Effector memory CD8-positive, alpha-beta T cell (primary cell): ENCODE measurements around the gene TLK2.

Experiments used
- ATAC-seq: fragments of 150-1000 bp; cut with Tn5 transposase; replicated peaks from 2 replicates; pipeline ENCODE4 v1.10.0; 2021; ENCODE audit warnings: mild to moderate bottlenecking, moderate library complexity
- DNase-seq, 3 experiments: peaks; one replicate each; pipeline ENCODE4 v3.0.0; 2021
- H3K27ac Mint-ChIP-seq, 2 donors: one replicate each; pipeline ENCODE4 v1.8.0; 2022; ENCODE audit warnings: mild to moderate bottlenecking in 2 of 2, mixed read lengths in 2 of 2, moderate library complexity in 2 of 2
- H3K27me3 Mint-ChIP-seq, 2 donors: one replicate each; pipeline ENCODE4 v1.8.0; 2022; ENCODE audit warnings: mixed read lengths in 2 of 2
- H3K36me3 Mint-ChIP-seq: one replicate; pipeline ENCODE4 v1.8.0; 2022; ENCODE audit warnings: mild to moderate bottlenecking, moderate library complexity, mixed read lengths; ENCODE audit not compliant: insufficient read depth
- H3K4me1 Mint-ChIP-seq, 2 donors: one replicate each; pipeline ENCODE4 v1.8.0; 2022; ENCODE audit warnings: low read depth in 2 of 2, mixed read lengths in 2 of 2
- H3K4me3 Mint-ChIP-seq, 2 donors: one replicate each; pipeline ENCODE4 v1.8.0; 2022; ENCODE audit warnings: mild to moderate bottlenecking in 2 of 2, mixed read lengths in 2 of 2, moderate library complexity in 2 of 2
- H3K9me3 Mint-ChIP-seq, 2 donors: one replicate each; pipeline ENCODE4 v1.8.0; 2022; ENCODE audit warnings: mixed read lengths in 2 of 2

The TLK2 gene

DNA sequence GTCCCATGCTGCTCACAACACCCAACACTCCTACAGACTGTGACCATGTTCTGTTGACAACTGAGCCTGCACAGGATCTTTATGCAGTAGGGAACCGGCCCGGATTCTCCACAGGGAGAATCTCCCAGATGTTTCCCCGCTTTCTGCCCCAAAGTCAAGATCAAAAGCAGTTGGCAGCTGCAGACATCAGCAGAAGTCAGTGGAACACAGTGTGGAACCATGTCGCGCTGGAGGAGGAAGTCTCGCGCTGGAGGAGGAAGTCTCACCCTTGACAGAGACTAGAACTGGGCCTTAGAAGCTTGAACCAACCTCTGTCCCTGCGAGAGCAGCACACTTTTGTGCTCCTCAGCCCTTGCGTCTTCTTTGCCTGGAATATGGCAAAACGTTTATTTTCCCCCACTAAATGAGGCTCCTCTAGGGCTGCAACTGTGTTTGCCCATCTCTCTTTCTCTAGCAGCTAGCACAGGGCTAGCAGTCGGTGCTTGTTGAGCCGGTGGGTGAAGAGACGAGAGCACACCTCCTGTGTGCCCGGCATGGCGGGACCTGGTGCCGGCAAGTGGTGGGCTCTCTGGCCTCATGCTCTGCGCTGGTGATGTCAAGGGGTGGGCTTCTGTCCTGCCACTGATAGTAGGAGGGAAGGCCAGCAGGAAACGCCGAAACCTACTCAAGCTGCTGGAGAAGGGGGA lies 146.7 kb downstream of the TLK2 start:
- Mint-ChIP-seq H3K4me3 (no peak overlapping the region), H3K27ac (no peak overlapping the region), H3K36me3 (no peaks in the 10 kb centered on the region)

DNA sequence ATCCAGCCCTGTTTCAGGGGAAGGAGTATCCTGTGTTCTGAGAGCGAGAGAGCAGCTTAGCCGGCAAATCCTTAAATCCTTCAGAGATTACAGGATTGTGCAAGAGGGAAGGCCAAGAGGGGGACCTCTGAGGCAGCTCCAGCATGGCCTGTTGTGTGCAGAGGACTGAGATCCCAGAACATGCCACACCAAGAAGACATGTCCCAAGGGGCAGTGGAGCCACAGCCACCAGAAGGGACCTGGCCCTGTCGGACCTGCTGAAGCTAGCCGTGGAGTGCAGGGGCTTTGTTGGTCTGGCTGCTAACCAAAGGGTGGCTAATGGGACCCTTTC lies 147.2 kb downstream of the TLK2 start:
- H3K36me3 Mint-ChIP-seq: no peaks in the 10 kb centered on the region
- peak overlapping the region; percentile 5 to 91 for H3K4me3 Mint-ChIP-seq
- H3K27ac Mint-ChIP-seq: no peak overlapping the region
- ATAC-seq (no peak), DNase-seq (no peak)
- peaks cover 6 to 8% of the 10 kb centered on the region in 2 donors for H3K4me1 Mint-ChIP-seq
- H3K27me3 Mint-ChIP-seq: peaks cover 41 to 43% of the 10 kb centered on the region in 2 donors
- H3K9me3 Mint-ChIP-seq: no peaks in the 10 kb centered on the region

More for the DNA sequence above, 146.7 kb downstream of the TLK2 start:
- no peak for DNase-seq
- Mint-ChIP-seq H3K4me1 (peaks cover 6 to 8% of the 10 kb centered on the region in 2 donors), H3K9me3 (no peaks in the 10 kb centered on the region), H3K27me3 (peaks cover 36 to 38% of the 10 kb centered on the region in 2 donors)
- no peak for ATAC-seq

DNA sequence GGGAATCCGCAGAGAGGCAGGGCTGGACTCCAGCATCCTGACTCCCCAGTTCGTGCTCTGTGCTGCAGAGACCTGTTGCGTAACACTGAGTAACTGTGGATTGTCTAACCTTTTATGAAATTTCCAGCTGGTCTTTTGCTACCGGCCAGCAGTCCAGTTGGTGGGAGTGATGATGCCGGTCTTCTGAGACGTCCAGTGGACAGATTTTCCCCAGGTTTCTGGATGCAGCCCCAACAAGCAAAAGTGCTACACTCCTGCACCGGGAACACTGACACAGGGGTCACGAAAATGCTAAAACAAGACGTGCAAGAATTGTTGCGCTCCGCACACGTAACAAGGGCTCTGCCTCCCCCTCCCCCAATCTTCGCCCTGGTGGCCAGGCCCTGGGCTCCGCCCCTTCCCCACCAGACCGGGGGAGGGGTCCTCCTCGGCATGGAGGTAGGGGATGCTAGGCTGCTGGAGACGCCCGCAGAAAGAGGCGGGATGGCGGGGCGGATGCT lies 148.1 kb downstream of the TLK2 start:
- H3K9me3 Mint-ChIP-seq: no peaks in the 10 kb centered on the region
- H3K4me3 Mint-ChIP-seq: peak overlapping the region; percentile 41 to 91
- H3K36me3 Mint-ChIP-seq: no peaks in the 10 kb centered on the region
- DNase-seq (no peak), ATAC-seq (no peak)
- H3K4me1 Mint-ChIP-seq: peaks cover 6 to 8% of the 10 kb centered on the region in 2 donors
- H3K27ac Mint-ChIP-seq: peak overlapping the region; percentile 28 to 76
- peaks cover 44 to 48% of the 10 kb centered on the region in 2 donors for H3K27me3 Mint-ChIP-seq

DNA sequence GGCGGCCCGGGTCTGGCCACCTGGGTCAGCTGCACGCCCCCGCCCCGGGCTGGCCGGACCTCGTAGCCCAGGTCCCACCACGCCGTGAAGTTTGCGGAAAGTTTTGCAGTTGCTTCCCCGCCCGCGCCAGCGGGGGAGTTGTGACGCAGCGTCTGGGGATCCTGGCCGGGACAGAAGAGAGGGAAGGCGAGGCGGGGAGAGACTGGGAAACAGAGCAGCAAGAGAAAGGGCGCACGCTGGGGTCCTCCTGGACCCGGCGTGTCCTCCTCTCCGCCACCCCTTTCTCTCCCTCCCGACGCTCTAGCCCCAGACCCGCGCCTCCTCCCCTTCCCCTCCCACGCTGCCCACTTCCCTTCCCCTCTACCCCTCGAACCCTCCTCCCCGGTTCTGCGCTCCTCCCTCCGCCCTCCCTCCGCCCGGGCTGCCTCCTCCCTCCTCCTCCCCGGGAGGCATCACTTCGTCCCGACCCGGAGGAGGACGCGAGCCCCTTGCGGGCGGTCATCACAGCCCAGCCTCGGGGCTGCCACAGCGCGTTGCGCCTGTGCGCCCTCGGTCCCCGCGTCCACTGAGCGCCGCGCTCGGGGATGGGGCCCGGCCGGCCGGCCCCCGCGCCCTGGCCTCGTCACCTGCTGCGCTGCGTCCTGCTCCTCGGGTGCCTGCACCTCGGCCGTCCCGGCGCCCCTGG lies 148.7 kb downstream of the TLK2 start, which contains the start of gene MRC2:
Gene MRC2, plus strand, starts transcription at position 452 of the 685 bp plus-strand sequence. Its CDS starts 133 bp downstream, at position 585.
- Mint-ChIP-seq H3K36me3 (no peaks in the 10 kb centered on the region), H3K4me3 (peak within 1 kb of the TSS; percentile 81 to 91), H3K9me3 (no peaks in the 10 kb centered on the region), H3K4me1 (peaks cover 6 to 8% of the 10 kb centered on the region in 2 donors), H3K27me3 (peaks cover 48 to 53% of the 10 kb centered on the region in 2 donors), H3K27ac (peak within 1 kb of the TSS; percentile 28 to 76)
- DNase-seq (no peak), ATAC-seq (peak; percentile 33)

DNA sequence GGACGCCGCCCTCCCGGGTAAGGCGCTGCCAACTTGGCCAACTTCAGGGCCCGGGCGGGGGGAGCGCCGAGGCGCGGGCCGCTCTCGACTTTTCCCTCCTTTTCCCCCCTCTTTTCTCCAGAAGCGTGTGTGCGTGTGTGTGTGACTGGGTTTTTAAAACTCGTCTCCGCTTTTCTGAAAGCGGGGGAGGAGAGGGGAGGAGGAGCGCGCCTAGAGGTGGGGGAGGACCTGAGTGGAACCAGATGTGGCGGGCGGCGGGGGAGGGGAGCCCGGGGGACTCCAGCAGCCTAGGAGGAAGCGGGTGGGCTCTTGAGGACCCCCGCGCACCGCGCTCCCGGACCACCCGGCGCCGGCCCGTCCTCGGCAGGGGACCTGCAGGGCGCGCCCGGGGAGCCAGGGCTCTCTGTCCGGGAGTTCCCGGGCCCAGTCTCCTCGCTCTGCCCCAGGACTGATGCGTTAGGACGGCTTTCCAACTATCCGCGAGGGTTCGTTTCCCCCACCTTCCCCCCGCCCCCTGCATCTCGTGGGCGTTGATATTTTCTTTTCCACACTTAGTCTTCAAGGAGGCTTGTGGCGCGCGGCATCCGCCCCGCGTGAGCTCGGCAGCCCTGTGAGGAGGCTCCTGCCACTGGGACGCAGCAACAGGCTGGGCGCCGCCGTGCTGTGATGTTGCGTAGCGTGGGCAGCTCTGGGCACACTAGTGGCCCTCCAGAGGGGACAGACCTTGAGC lies 149.4 kb downstream of the TLK2 start:
- H3K27ac Mint-ChIP-seq: peak overlapping the region in 1 of 2 donors; percentile 76
- H3K4me1 Mint-ChIP-seq: peaks cover 6 to 8% of the 10 kb centered on the region in 2 donors
- H3K9me3 Mint-ChIP-seq: no peaks in the 10 kb centered on the region
- H3K36me3 Mint-ChIP-seq: no peaks in the 10 kb centered on the region
- peak; percentile 42 for ATAC-seq
- peaks cover 52 to 59% of the 10 kb centered on the region in 2 donors for H3K27me3 Mint-ChIP-seq
- H3K4me3 Mint-ChIP-seq: peak overlapping the region; percentile 81 to 91
- DNase-seq: no peak

DNA sequence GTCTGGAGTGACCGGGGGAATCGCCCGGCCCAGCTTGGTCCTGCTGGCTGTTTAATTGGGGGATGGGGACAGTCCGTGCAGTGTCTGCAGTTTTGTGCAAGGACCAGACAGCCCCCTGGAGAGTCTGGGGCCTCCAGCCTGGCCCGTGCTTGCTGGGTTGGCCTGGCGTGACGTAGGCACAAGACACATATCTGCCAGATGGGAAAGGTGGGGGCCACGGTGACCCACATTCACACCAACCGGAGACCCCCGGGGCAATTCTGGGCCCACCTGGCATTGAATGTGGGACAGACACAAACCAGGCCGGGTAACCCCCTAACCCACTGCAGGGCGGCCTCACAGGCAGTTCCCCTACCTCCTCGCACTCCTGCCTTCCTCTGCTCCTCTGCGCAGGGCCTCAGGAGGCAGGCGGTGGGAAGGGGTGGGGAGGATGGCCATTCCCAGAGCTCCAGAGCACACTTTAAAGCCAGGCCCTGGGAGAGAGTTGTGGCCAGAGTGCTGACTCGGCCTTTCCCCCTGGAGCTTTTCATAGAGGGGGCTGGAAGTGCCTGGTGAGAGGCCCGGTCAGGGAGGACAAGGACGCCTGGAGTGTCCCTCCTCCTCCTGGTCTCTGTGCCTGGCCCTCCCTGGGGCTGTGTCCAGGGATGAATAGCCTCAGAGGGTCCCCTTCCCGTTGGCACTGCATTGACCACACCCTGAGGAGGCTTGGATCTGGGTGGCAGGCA lies 150.4 kb downstream of the TLK2 start:
- Mint-ChIP-seq H3K36me3 (no peaks in the 10 kb centered on the region), H3K9me3 (no peaks in the 10 kb centered on the region), H3K27ac (peak overlapping the region in 1 of 2 donors; percentile 76), H3K4me3 (peak overlapping the region; percentile 81 to 91), H3K27me3 (peaks cover 52 to 59% of the 10 kb centered on the region in 2 donors), H3K4me1 (peaks cover 6 to 8% of the 10 kb centered on the region in 2 donors)
- DNase-seq (no peak), ATAC-seq (no peak)

DNA sequence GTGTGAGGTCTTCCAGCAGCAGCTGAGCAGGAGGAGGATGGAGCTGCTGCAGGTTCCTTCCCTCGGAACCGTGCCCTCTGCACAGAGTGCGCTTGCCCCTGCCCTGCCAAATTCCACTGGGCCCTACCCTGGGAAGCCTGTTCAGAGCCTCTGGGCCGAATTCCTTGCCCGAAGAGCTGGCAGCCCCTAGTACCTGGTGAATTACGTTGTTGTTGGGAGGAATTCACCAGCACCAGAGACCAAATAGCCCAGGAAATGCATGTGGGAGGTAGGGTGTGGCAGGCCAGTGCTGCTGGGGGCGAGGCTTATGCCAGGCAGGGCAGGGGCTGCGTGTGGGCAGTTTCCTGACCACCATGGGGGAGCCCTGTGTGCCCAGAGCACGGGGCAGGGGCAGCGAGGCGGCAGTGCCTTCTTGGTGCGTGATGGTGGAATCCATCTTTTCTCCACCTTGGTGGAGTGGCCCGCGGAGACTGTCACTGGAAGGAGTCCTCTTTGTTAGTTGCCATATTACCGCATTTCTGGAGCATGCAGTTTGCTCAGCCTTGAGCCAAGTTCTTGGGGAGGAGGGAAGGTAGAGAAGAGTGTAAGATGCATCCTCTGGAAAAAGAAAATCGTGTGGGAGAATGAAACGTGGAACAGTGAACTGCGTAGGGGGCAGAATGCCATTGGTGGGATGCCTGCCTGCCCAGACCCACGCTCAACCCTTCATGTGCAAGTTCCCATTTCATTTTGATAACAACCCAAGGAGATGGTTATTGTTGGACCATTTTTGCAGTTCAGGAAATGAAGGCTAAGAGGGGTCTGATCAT lies 151.1 kb downstream of the TLK2 start:
- Mint-ChIP-seq H3K9me3 (no peaks in the 10 kb centered on the region), H3K4me1 (peaks cover 6 to 8% of the 10 kb centered on the region in 2 donors), H3K4me3 (peak overlapping the region in 1 of 2 donors; percentile 10), H3K27ac (no peak overlapping the region), H3K27me3 (peaks cover 52 to 59% of the 10 kb centered on the region in 2 donors), H3K36me3 (no peaks in the 10 kb centered on the region)
- no peak for ATAC-seq
- DNase-seq: no peak

DNA sequence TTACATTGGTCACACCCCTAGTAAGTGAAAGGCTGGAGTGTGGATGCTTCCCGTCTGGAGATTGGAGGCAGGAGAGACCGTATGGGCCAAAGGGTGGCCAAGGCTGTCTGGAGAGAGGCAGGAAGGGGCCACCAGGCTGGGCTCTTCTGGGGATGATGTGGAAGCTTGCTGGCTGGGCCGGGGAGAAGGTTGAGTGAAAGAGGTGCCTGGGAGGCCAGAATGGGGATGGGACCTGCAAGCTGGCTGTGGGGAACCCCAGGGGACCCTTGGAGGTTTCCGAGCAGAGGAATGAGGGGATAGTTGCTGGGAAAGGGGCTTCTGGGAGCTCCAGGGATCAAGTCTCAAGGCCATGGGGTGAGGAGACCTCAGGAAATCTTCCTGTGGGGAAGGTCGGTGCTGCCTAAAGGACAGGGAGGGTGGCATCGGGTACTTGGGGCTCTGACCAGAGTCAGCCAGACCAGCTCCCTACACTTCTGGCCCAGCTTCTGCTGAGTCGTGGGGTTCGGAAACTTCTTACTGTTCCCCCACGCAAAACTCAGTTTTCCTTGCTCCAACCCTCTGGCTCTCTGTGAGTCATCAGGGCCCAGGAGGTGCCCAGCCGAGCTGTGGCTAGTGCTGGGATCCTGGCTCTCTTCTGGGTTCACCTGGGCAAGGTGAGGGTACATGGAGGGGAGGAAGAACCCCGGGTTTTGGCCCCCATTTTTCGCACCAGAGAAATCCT lies 151.9 kb downstream of the TLK2 start:
- H3K27me3 Mint-ChIP-seq: peaks cover 52 to 59% of the 10 kb centered on the region in 2 donors
- peaks cover 6 to 8% of the 10 kb centered on the region in 2 donors for H3K4me1 Mint-ChIP-seq
- H3K36me3 Mint-ChIP-seq: no peaks in the 10 kb centered on the region
- DNase-seq (no peak), ATAC-seq (no peak)
- no peaks in the 10 kb centered on the region for H3K9me3 Mint-ChIP-seq
- no peak overlapping the region for H3K4me3 Mint-ChIP-seq
- no peak overlapping the region for H3K27ac Mint-ChIP-seq

DNA sequence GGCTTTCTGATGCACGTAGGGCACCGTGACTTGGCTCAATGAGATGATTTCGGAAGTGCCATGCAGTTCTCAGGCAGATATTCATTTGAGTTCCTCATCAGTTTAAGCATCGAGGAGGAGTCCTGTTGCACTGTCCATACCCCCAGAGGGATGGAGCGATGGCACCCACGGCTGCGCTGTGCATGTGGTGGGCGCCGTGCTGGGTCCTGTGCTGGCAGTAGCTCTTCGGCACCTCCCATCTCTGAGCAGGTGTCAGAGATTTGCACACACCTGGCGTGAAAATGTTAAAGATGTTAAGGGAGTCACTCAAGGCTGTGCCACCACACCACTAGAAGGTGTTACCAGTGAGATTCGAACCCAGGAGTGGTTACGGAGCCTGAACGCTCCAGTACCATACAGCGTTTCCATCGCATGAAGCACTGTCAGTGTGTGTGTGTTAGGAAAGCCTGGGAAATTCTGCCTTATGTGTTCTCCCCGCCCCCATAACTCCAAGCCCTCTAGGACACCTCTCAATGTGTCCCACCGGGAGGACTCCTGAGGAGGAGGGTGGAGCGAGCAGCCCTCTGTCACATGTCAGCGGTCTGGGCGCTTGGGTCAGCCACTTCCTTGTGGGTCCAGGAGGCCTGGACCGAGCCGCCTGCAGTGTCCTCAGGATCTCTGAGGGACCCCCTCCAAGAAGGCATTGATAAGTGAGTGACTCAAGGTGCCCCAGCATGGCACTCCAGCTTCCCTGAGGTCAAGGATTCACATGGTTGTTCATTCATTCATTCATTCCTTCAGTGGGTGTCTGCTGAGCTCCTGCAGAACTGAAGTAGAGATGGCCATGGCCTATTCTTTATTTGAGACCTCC lies 152.7 kb downstream of the TLK2 start:
- H3K27me3 Mint-ChIP-seq: peaks cover 47 to 52% of the 10 kb centered on the region in 2 donors
- H3K36me3 Mint-ChIP-seq: no peaks in the 10 kb centered on the region
- DNase-seq (no peak), ATAC-seq (no peak)
- H3K27ac Mint-ChIP-seq: no peak overlapping the region
- peaks cover 6 to 8% of the 10 kb centered on the region in 2 donors for H3K4me1 Mint-ChIP-seq
- no peak overlapping the region for H3K4me3 Mint-ChIP-seq
- H3K9me3 Mint-ChIP-seq: no peaks in the 10 kb centered on the region

DNA sequence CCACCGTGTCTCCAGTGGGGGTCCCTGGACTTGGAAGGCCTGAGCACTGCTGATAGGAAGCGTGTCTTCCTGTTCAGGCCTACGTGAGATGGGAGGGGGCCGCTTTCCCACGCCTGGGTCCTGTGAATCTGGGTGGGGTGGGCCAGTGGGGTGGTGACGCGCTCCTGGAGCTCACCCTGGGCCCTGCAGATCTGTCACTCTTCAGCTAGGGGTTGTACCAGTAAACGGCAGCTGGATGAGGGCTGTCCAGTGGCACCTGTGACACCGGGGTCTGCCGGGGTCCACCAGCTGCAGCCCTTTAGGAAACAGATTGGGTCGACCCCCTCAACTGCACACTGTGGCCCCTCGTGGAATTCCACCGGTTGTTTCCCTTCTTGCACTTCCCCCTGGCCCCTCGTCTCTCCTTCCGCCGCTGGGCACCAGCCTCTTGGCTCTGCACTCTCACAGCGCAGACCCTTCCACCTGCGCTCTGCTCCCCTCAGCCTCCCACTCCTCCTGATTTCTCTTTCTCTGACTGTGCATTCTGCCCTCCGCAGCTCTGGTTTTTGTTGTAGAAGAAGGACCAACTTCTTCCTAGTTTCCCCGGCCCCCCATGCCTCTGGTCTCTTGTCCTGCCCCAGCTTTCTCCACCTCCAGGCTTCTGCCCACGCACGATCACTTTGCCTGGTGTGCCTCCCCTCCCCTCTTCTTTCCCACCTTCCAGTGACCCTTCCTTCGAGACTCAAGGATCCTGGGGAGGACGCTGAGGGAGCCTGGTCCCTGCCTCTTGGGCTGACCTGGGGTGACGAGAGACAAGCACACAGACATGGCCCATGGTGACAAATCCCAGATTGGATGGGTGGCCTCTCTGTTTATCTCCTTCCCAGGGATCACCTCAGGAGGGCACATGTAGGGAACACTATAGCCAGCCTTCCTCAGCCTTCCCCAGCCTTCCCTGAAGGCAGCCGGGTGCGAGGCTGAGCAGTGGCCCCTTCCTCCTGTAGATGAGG lies 153.6 kb downstream of the TLK2 start:
- Mint-ChIP-seq H3K9me3 (no peaks in the 10 kb centered on the region), H3K27me3 (peaks cover 37 to 45% of the 10 kb centered on the region in 2 donors), H3K4me1 (peaks cover 6 to 7% of the 10 kb centered on the region in 2 donors), H3K27ac (no peak overlapping the region), H3K36me3 (no peaks in the 10 kb centered on the region), H3K4me3 (no peak overlapping the region)
- no peak for DNase-seq
- ATAC-seq: no peak
